HG03432 (cell line): Measurements from ENCODE around the gene ZNF708.
"Not testable (repeated sequence)": the region's sequence is repeated elsewhere in the genome, so short reads cannot be mapped to it uniquely, and the experiment has no call there.

ENCODE experiments used
- ATAC-seq: cut with Tn5 transposase; IDR thresholded peaks from one replicate; pipeline ENCODE4 v1.9.1; 2021; ENCODE audit warnings: mild to moderate bottlenecking, moderate library complexity; ENCODE audit not compliant: unreplicated experiment

Gene ZNF708

GRCh38 chr19:21260848-21261381, 68.3 kb downstream of the ZNF708 start:
- not testable (repeated sequence) for ATAC-seq

- no peak for ATAC-seq
Observed at GRCh38 chr19:21260164-21260847, 68.9 kb downstream of the ZNF708 start.

DNA sequence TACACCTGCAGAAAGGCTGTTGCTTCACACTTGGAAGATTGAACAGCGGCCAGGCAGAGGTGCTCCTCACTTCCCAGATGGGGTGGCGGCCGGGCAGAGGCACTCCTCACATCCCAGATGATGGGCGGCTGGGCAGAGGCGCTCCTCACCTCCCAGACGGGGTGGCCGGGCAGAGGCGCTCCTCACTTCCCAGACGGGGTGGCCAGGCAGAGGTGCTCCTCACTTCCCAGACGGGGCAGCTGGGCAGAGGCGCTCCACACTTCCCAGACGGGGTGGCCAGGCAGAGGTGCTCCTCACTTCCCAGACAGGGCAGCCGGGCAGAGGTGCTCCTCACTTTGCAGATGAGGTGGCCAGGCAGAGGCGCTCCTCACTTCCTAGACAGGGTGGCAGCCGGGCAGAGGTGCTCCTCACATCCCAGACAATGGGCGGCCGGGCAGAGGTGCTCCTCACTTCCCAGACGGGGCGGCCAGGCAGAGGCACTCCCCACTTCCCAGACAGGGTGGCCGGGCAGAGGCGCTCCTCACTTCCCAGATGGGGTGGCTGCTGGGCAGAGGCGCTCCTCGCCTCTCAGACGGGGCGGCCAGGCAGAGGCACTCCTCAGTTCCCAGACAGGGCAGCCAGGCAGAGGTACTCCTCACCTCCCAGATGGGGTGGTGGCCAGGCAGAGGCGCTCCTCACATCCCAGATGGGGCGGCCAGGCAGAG, 69.6 kb downstream of the ZNF708 start:
- ATAC-seq: not testable (repeated sequence)

DNA sequence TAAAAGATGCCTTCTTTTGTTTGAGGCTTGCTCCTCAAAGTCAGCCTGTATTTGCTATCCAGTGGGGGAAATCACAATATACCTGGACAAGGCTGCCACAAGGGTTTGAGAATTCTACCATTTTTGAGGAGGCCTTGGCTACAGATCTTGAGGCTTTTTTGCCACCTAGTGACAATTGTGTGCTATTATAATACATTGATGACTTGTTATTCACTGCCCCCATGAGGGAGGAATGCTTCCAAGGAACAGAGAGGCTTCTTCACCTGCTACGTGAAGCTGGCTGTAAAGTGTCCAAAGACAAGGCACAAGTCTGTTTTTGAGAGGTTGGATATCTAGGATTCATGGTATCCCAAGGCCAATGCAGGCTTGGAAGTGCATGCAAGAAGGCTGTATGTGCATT, 72.5 kb downstream of the ZNF708 start:
- no peak for ATAC-seq
